Stimulated activated CD8-positive, alpha-beta memory T cell treated with anti-CD3 and anti-CD28 coated beads, Interleukin-4, amount 100 ng/mL, for 48 hours (primary cell): Measurements from ENCODE around the gene APLF.
"Not testable (repeated sequence)": the region's sequence is repeated elsewhere in the genome, so short reads cannot be mapped to it uniquely, and the experiment has no call there.

Source experiments
- DNase-seq: peaks from one replicate; pipeline ENCODE4 v3.0.0-alpha.2; 2020

The APLF gene

GRCh38 chr2:68590702-68591101, 123.3 kb downstream of the APLF start:
- DNase-seq, result no peak

- DNase-seq, result no peak
Observed at GRCh38 chr2:68591225-68591624, 123.8 kb downstream of the APLF start.

- DNase-seq, result no peak
Observed at GRCh38 chr2:68594041-68594440, 126.7 kb downstream of the APLF start.

- peak; percentile 60 for DNase-seq
Observed at GRCh38 chr2:68594674-68595492, 127.5 kb downstream of the APLF start.

- DNase-seq, result not testable (repeated sequence)
Observed at GRCh38 chr2:68595493-68595785, 128.1 kb downstream of the APLF start.

- DNase-seq, result not testable (repeated sequence)
Observed at GRCh38 chr2:68600495-68600894, 133.1 kb downstream of the APLF start.

- DNase-seq, result no peak
Observed at GRCh38 chr2:68603059-68603458, 135.7 kb downstream of the APLF start.

GRCh38 chr2:68604077-68604476, 136.7 kb downstream of the APLF start:
- no peak for DNase-seq

- DNase-seq, result no peak
Observed at GRCh38 chr2:68605939-68606338, 138.6 kb downstream of the APLF start.

GRCh38 chr2:68606759-68607158, 139.4 kb downstream of the APLF start:
- DNase-seq, result no peak

- DNase-seq, result no peak
Observed at GRCh38 chr2:68607837-68608236, 140.5 kb downstream of the APLF start.

- no peak for DNase-seq
Observed at GRCh38 chr2:68612765-68613519, 145.6 kb downstream of the APLF start.

- no peak for DNase-seq
Observed at GRCh38 chr2:68620772-68621171, 153.4 kb downstream of the APLF start.

- no peak for DNase-seq
Observed at GRCh38 chr2:68623820-68624219, 156.4 kb downstream of the APLF start.

GRCh38 chr2:68627615-68628014, 160.2 kb downstream of the APLF start:
- DNase-seq, result no peak
